Body of pancreas (tissue), 4 donors: ENCODE results near the gene FXYD7.

Experiments
- POLR2A ChIP-seq, 3 donors: fragments of 450-650 bp; IDR thresholded peaks; one replicate each; pipeline ENCODE4 v1.6.1; 2016; ENCODE audit warnings: antibody characterized with exemption in 3 of 3, mild to moderate bottlenecking in 2 of 3
- TF ChIP-seq, protein P1 (sequence below), 7 experiments: fragments of 450-650 bp in 4 of 7; fragments of 200-600 bp in 3 of 7; sonication (generic) in 3 of 7; IDR thresholded peaks; one replicate each; pipeline ENCODE4 v1.5.1; 2016 to 2019; ENCODE audit warnings: antibody characterized with exemption in 7 of 7

GRCh38 chr19:35174226-35174625 is 31.2 kb downstream of the FXYD7 start:
- no peak for TF ChIP-seq POLR2A (IDR thresholded peaks at IDR 0.05)
- TF ChIP-seq, protein P1, sequence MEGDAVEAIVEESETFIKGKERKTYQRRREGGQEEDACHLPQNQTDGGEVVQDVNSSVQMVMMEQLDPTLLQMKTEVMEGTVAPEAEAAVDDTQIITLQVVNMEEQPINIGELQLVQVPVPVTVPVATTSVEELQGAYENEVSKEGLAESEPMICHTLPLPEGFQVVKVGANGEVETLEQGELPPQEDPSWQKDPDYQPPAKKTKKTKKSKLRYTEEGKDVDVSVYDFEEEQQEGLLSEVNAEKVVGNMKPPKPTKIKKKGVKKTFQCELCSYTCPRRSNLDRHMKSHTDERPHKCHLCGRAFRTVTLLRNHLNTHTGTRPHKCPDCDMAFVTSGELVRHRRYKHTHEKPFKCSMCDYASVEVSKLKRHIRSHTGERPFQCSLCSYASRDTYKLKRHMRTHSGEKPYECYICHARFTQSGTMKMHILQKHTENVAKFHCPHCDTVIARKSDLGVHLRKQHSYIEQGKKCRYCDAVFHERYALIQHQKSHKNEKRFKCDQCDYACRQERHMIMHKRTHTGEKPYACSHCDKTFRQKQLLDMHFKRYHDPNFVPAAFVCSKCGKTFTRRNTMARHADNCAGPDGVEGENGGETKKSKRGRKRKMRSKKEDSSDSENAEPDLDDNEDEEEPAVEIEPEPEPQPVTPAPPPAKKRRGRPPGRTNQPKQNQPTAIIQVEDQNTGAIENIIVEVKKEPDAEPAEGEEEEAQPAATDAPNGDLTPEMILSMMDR (IDR thresholded peaks at IDR 0.05): no peak
